Stomach (tissue), 9 donors: ENCODE measurements around the gene SLC1A2. TPM values are rescaled to one million over a fixed set of nuclear protein-coding genes. Genes with fewer than 3 reads are reported as not detected.

Experiments
- DNase-seq, 2 donors: peaks; one replicate each; pipeline versions ENCODE4 v3.0.0 to v3.0.0-alpha.2; 2013 to 2019
- H3K27ac ChIP-seq, 5 donors: fragments of 200-600 bp in 4 of 5; sonication (generic) in 4 of 5; one replicate each; pipeline ENCODE4 v1.5.1; 2013 to 2019; ENCODE audit warnings: mild to moderate bottlenecking in 1 of 5, moderate library complexity in 1 of 5
- H3K27me3 ChIP-seq, 3 donors: fragments of 200-600 bp; sonication (generic); one replicate each; pipeline ENCODE4 v1.5.1; 2017 to 2019; ENCODE audit warnings: mixed run types in 1 of 3
- H3K36me3 ChIP-seq, 4 donors: fragments of 200-600 bp; sonication (generic); 1 replicate in 3 of 4; 2 replicates in 1 of 4; pipeline ENCODE4 v1.5.1; 2016 to 2019
- H3K4me1 ChIP-seq, 4 donors: fragments of 200-600 bp; sonication (generic); one replicate each; pipeline ENCODE4 v1.5.1; 2016 to 2019
- H3K4me3 ChIP-seq, 4 donors: fragments of 200-600 bp; sonication (generic) in 3 of 4; one replicate each; pipeline ENCODE4 v1.5.1; 2016 to 2019; ENCODE audit warnings: mild to moderate bottlenecking in 1 of 4
- H3K9me3 ChIP-seq, 4 donors: fragments of 200-600 bp; sonication (generic); one replicate each; pipeline ENCODE4 v1.5.1; 2016 to 2019
- CTCF ChIP-seq, 7 experiments: fragments of 450-650 bp in 4 of 7; fragments of 200-600 bp in 3 of 7; sonication (generic) in 3 of 7; IDR thresholded peaks; one replicate each; pipeline ENCODE4 v1.5.1; 2016 to 2019; ENCODE audit warnings: antibody characterized with exemption in 7 of 7, control low read depth in 2 of 7, mild to moderate bottlenecking in 1 of 7
- EP300 ChIP-seq: sonication (generic); formaldehyde crosslinking; IDR thresholded peaks from one replicate; pipeline ENCODE4 v1.6.1; 2017; ENCODE audit warnings: antibody characterized with exemption
- POLR2A ChIP-seq, 4 donors: fragments of 450-650 bp; IDR thresholded peaks; one replicate each; pipeline ENCODE4 v1.6.1; 2016; ENCODE audit warnings: antibody characterized with exemption in 4 of 4, control low read depth in 2 of 4, mild to moderate bottlenecking in 1 of 4, moderate library complexity in 1 of 4
- POLR2AphosphoS5 ChIP-seq, 3 donors: sonication (generic); formaldehyde crosslinking; IDR thresholded peaks; one replicate each; pipeline ENCODE4 v1.6.1; 2016; ENCODE audit warnings: antibody characterized with exemption in 3 of 3
- WGBS, 5 donors: extraction: QIAGEN DNeasy Blood & Tissue Kit in 3 of 5; methylation state at CpG; one replicate each; pipeline versions ENCODE4 v1.1.5 to v1.1.7; 2013 to 2018; 5-methylcytosine and 5-hydroxymethylcytosine counted together
- intact Hi-C: fragments of 100-400 bp; cut with DNase I; formaldehyde crosslinking; loops from one replicate; pipeline ENCODE4 v1.15.1; 2023; ENCODE audit warnings: low total_unique reads
- polyA plus RNA-seq, 3 donors: library from polyadenylated mRNA; stranded (reverse); fragments of 200-250 nt; gene quantifications; one replicate each; pipeline ENCODE4 v1.2.3, GENCODE V29; 2013
- total RNA-seq, 5 donors: library from RNA; depleted of rRNA; stranded (reverse); fragments of >200 nt; gene quantifications; one replicate each; pipeline versions ENCODE4 v1.1.0 to v1.2.3, GENCODE V29; 2014 to 2016
- donor health status: healthy with polysubstance abuse.
- donor health status: Bipolar disorder and iron deficiency.
- donor health status: healthy.

Gene SLC1A2
- total and polyA plus RNA-seq, 8 donors, result 1.3 to 13.4 (median 3.2) TPM; not detected in 1

GRCh38 chr11:35402751-35403660 is 16.4 kb downstream of the SLC1A2 start:
- no peak overlapping the region for H3K4me3 ChIP-seq
- H3K4me1 ChIP-seq, result peaks cover 15 to 26% (median 17%) of the 10 kb centered on the region in 4 donors
- no peaks in the 10 kb centered on the region for H3K36me3 ChIP-seq
- peak overlapping the region; percentile 32 to 81 (median 57) for H3K27ac ChIP-seq
- DNase-seq, result peak in 1 of 2 donors; percentile 51
- intact Hi-C loops, result no loop called here
- no peaks in the 10 kb centered on the region for H3K9me3 ChIP-seq
- TF ChIP-seq POLR2AphosphoS5 (IDR thresholded peaks at IDR 0.05), result peak in 2 of 3 donors; percentile 66 to 74
- TF ChIP-seq EP300, result no peak
- WGBS, 5 donors, result 31 to 57% (median 47%) methylated on average over 9 of the region's 9 CpGs
- H3K27me3 ChIP-seq, result no peaks in the 10 kb centered on the region

GRCh38 chr11:35398881-35399280 is 20.5 kb downstream of the SLC1A2 start:
- H3K4me3 ChIP-seq, result no peak overlapping the region
- intact Hi-C loops, result loop anchor here (10.0 kb wide), 1 partner anchor 404 kb away; no protein-coding TSS in a partner anchor
- no peaks in the 10 kb centered on the region for H3K27me3 ChIP-seq
- H3K27ac ChIP-seq, result no peak overlapping the region
- no peak for DNase-seq
- H3K36me3 ChIP-seq, result no peaks in the 10 kb centered on the region
- TF ChIP-seq CTCF (IDR thresholded peaks at IDR 0.05), result no peak
- no peak for TF ChIP-seq POLR2A (IDR thresholded peaks at IDR 0.05)
- no peak for TF ChIP-seq POLR2AphosphoS5 (IDR thresholded peaks at IDR 0.05)
- no peak for TF ChIP-seq EP300
- peaks cover 9 to 18% (median 13%) of the 10 kb centered on the region in 4 donors for H3K4me1 ChIP-seq
- WGBS, 5 donors, result 20 to 50% (median 32%) methylated on average over 1 of the region's 1 CpG
- H3K9me3 ChIP-seq, result no peaks in the 10 kb centered on the region

GRCh38 chr11:35394941-35395340 is 24.4 kb downstream of the SLC1A2 start:
- Histone ChIP-seq H3K9me3 (no peaks in the 10 kb centered on the region), H3K27me3 (no peaks in the 10 kb centered on the region), H3K27ac (no peak overlapping the region), H3K4me3 (no peak overlapping the region), H3K4me1 (peaks cover 20 to 32% (median 28%) of the 10 kb centered on the region in 4 donors), H3K36me3 (no peaks in the 10 kb centered on the region)
- TF ChIP-seq POLR2AphosphoS5 (IDR thresholded peaks at IDR 0.05), result no peak
- TF ChIP-seq POLR2A (IDR thresholded peaks at IDR 0.05), result no peak
- TF ChIP-seq CTCF (IDR thresholded peaks at IDR 0.05), result no peak
- no peak for TF ChIP-seq EP300
- intact Hi-C loops, result loop anchor here (5.0 to 10.0 kb wide), 2 partner anchors 400 to 468 kb away; no protein-coding TSS in a partner anchor
- DNase-seq, result no peak
- 86 to 97% (median 90%) methylated on average over 5 of the region's 5 CpGs for WGBS, 5 donors

- peak in 1 of 2 donors; percentile 13 for DNase-seq
- TF ChIP-seq POLR2AphosphoS5 (IDR thresholded peaks at IDR 0.05), result no peak
- no peak for TF ChIP-seq CTCF (IDR thresholded peaks at IDR 0.05)
- TF ChIP-seq POLR2A (IDR thresholded peaks at IDR 0.05), result no peak
- TF ChIP-seq EP300, result no peak
- Histone ChIP-seq H3K27ac (peak overlapping the region in 2 of 5 donors; percentile 75 to 80), H3K4me3 (no peak overlapping the region), H3K4me1 (peaks cover 28 to 40% (median 28%) of the 10 kb centered on the region in 4 donors), H3K36me3 (no peaks in the 10 kb centered on the region), H3K27me3 (no peaks in the 10 kb centered on the region), H3K9me3 (no peaks in the 10 kb centered on the region)
- 65 to 78% (median 74%) methylated on average over 4 of the region's 4 CpGs for WGBS, 5 donors
- intact Hi-C loops, result loop anchor here (5.0 to 10.0 kb wide), 2 partner anchors 398 to 466 kb away; no protein-coding TSS in a partner anchor
Observed at GRCh38 chr11:35393098-35393497, 26.3 kb downstream of the SLC1A2 start.
